ENCODE data around the gene HERC5.

The HERC5 gene

GRCh38 chr4:88477229-88477860, 20.4 kb downstream of the HERC5 start:
- DNase-seq (ENCODE audit: low read depth), result no peak
- no peak for TF ChIP-seq CTCF (IDR thresholded peaks at IDR 0.05; ENCODE audit: control insufficient read depth, insufficient read depth, low read depth, low read length, missing control alignments)

GRCh38 chr4:88478247-88478646, 21.3 kb downstream of the HERC5 start:
- H3K4me3 ChIP-seq (ENCODE audit: control insufficient read depth, low read depth, low read length), result no peak overlapping the region
- no peak for TF ChIP-seq CTCF (IDR thresholded peaks at IDR 0.05; ENCODE audit: control insufficient read depth, insufficient read depth, low read depth, low read length, missing control alignments)
- DNase-seq (ENCODE audit: low read depth), result no peak

More at GRCh38 chr4:88477229-88477860, 20.4 kb downstream of the HERC5 start:
- no peak overlapping the region for H3K4me3 ChIP-seq (ENCODE audit: control insufficient read depth, low read depth, low read length)

- no peak overlapping the region for H3K4me3 ChIP-seq (ENCODE audit: control insufficient read depth, low read depth, low read length)
- TF ChIP-seq CTCF (IDR thresholded peaks at IDR 0.05; ENCODE audit: control insufficient read depth, insufficient read depth, low read depth, low read length, missing control alignments), result no peak
- peak; percentile 10 for DNase-seq (ENCODE audit: low read depth)
Observed at GRCh38 chr4:88481537-88481936, 24.6 kb downstream of the HERC5 start.

GRCh38 chr4:88489100-88489761, 32.3 kb downstream of the HERC5 start:
- no peak for DNase-seq (ENCODE audit: low read depth)
- TF ChIP-seq CTCF (IDR thresholded peaks at IDR 0.05; ENCODE audit: control insufficient read depth, insufficient read depth, low read depth, low read length, missing control alignments), result no peak
- H3K4me3 ChIP-seq (ENCODE audit: control insufficient read depth, low read depth, low read length), result no peak overlapping the region

GRCh38 chr4:88497859-88498409, 41.0 kb downstream of the HERC5 start:
- no peak overlapping the region for H3K4me3 ChIP-seq (ENCODE audit: control insufficient read depth, low read depth, low read length)
- no peak for DNase-seq (ENCODE audit: low read depth)
- no peak for TF ChIP-seq CTCF (IDR thresholded peaks at IDR 0.05; ENCODE audit: control insufficient read depth, insufficient read depth, low read depth, low read length, missing control alignments)

- TF ChIP-seq CTCF (IDR thresholded peaks at IDR 0.05; ENCODE audit: control insufficient read depth, insufficient read depth, low read depth, low read length, missing control alignments), result no peak
- no peak for DNase-seq (ENCODE audit: low read depth)
- H3K4me3 ChIP-seq (ENCODE audit: control insufficient read depth, low read depth, low read length), result no peak overlapping the region
Observed at GRCh38 chr4:88503344-88503743, 46.4 kb downstream of the HERC5 start.

All from AG09309 (cell line).